ENCODE measurements around the gene CPSF4.
A peak's percentile ranks its signal among the peaks of the same experiment; 100 is the strongest.

CPSF4 gene

GRCh38 chr7:99396418-99397296 lies 42.1 kb upstream of the CPSF4 start:
- no peak for DNase-seq (ENCODE audit: insufficient read length, low spot score)
- FAIRE-seq = no peak
- TF ChIP-seq SPI1 (IDR thresholded peaks at IDR 0.05; ENCODE audit: low read depth, low read length) (no peak), POLR2A (IDR thresholded peaks at IDR 0.05; ENCODE audit: low read depth, low read length) (no peak), PAX5 (IDR thresholded peaks at IDR 0.05; ENCODE audit: insufficient read depth, low read length, severe bottlenecking) (no peak), TAF1 (IDR thresholded peaks at IDR 0.05; ENCODE audit: low read depth, low read length) (no peak), POU2F2 (IDR thresholded peaks at IDR 0.05; ENCODE audit: low read depth, low read length) (no peak), POLR2AphosphoS5 (IDR thresholded peaks at IDR 0.05; ENCODE audit: low read depth, low read length) (no peak; the same call in 1 of the 2 replicates)

DNA sequence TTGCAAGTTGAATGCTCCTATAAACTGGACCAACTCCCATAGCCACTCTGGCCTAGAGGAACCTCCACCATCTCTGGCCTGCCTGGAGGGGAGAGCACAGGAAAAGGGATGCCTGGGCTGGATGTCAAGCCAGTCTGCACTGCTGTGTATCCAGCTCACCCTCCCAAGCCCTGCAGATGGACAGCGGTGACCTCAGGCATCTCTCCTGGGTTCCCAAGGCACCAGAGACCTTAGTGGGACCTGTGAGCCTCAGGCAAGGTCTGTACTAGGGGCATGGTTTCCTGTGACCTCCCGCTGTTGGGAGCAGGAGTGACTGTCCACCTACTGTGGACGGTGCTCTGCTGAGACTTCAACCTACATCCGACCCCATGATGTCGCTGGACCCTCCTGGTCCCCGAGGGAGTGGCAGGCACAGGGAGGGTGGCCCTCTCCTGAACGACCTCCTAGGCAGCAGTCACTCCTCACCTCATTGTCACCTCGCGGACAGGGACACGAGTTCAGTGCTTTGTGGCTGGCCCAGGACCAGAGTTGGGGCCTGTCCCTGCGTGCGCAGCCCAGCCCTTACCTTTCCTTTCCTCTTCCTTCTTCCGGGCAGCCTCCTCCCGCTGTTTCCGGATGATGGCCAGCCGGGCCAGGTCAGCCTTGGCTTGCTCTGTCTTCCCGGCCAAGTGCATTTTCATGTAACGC lies 41.3 kb upstream of the CPSF4 start:
- TF ChIP-seq POLR2A (IDR thresholded peaks at IDR 0.05; ENCODE audit: low read depth, low read length) (peak; percentile 48; the same call in 1 of the 2 replicates), POLR2AphosphoS5 (IDR thresholded peaks at IDR 0.05; ENCODE audit: low read depth, low read length) (peak; percentile 80), PAX5 (IDR thresholded peaks at IDR 0.05; ENCODE audit: insufficient read depth, low read length, severe bottlenecking) (no peak), POU2F2 (IDR thresholded peaks at IDR 0.05; ENCODE audit: low read depth, low read length) (peak; percentile 36; the same call in 1 of the 2 replicates), SPI1 (IDR thresholded peaks at IDR 0.05; ENCODE audit: low read depth, low read length) (no peak), TAF1 (IDR thresholded peaks at IDR 0.05; ENCODE audit: low read depth, low read length) (no peak)
- FAIRE-seq = no peak

GRCh38 chr7:99398891-99399445 lies 39.8 kb upstream of the CPSF4 start:
- FAIRE-seq = no peak
- no peak for DNase-seq (ENCODE audit: insufficient read length, low spot score)

More for the DNA sequence above, 41.3 kb upstream of the CPSF4 start:
- no peak for DNase-seq (ENCODE audit: insufficient read length, low spot score)

DNA sequence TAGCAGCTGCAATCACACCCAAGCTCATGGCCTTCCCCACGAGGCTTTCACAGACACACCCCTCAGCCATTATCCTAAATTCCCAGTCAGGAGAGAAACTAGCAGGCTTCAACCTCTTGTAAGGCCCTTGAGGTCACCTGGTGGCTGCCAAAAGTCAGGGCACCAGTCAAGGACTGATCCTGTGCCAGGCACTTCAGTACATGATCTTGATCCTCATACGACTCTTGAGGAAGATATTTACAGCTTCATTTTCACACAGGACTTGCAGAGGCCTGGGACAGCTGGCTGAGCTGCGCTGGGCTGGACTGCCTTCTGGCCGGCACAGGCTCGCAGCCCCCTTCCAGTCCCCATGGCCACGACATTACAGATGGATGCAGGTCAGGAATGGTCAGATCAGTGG lies 39.1 kb upstream of the CPSF4 start:
- TF ChIP-seq POLR2AphosphoS5 (IDR thresholded peaks at IDR 0.05; ENCODE audit: low read depth, low read length) (no peak; the same call in 1 of the 2 replicates), TAF1 (IDR thresholded peaks at IDR 0.05; ENCODE audit: low read depth, low read length) (no peak), POLR2A (IDR thresholded peaks at IDR 0.05; ENCODE audit: low read depth, low read length) (no peak), PAX5 (IDR thresholded peaks at IDR 0.05; ENCODE audit: insufficient read depth, low read length, severe bottlenecking) (no peak), POU2F2 (IDR thresholded peaks at IDR 0.05; ENCODE audit: low read depth, low read length) (no peak), SPI1 (IDR thresholded peaks at IDR 0.05; ENCODE audit: low read depth, low read length) (no peak)
- no peak for DNase-seq (ENCODE audit: insufficient read length, low spot score)
- no peak for FAIRE-seq

More at GRCh38 chr7:99398891-99399445, 39.8 kb upstream of the CPSF4 start:
- TF ChIP-seq SPI1 (IDR thresholded peaks at IDR 0.05; ENCODE audit: low read depth, low read length) (no peak), POLR2AphosphoS5 (IDR thresholded peaks at IDR 0.05; ENCODE audit: low read depth, low read length) (no peak), POLR2A (IDR thresholded peaks at IDR 0.05; ENCODE audit: low read depth, low read length) (0 out of 2 replicates have a peak, but pooled peaks have one; percentile 33), PAX5 (IDR thresholded peaks at IDR 0.05; ENCODE audit: insufficient read depth, low read length, severe bottlenecking) (no peak), TAF1 (IDR thresholded peaks at IDR 0.05; ENCODE audit: low read depth, low read length) (no peak), POU2F2 (IDR thresholded peaks at IDR 0.05; ENCODE audit: low read depth, low read length) (no peak; the same call in 1 of the 2 replicates)

DNA sequence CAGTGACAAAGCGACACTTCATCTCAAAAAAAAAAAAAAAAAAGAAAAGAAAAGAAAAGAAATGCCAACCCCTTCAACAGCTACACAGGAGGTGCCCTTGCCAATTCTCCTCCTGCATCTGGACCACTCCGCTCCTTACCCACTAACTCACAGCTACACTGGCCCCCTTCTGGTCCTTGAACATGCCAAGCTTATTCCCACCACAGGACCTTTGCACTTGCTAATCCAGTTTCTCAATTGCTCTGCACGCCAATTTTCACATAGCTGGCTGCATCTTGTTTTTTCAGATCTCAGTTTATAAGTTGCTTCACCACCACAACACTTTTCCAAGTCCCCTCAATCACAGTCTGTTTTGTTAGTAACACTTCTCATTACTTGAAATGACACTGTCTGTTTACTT lies 35.9 kb upstream of the CPSF4 start:
- TF ChIP-seq PAX5 (IDR thresholded peaks at IDR 0.05; ENCODE audit: insufficient read depth, low read length, severe bottlenecking) (no peak), POLR2A (IDR thresholded peaks at IDR 0.05; ENCODE audit: low read depth, low read length) (no peak), POU2F2 (IDR thresholded peaks at IDR 0.05; ENCODE audit: low read depth, low read length) (no peak), SPI1 (IDR thresholded peaks at IDR 0.05; ENCODE audit: low read depth, low read length) (no peak), POLR2AphosphoS5 (IDR thresholded peaks at IDR 0.05; ENCODE audit: low read depth, low read length) (no peak), TAF1 (IDR thresholded peaks at IDR 0.05; ENCODE audit: low read depth, low read length) (no peak)
- FAIRE-seq (no peak), DNase-seq (ENCODE audit: insufficient read length, low spot score) (no peak)

DNA sequence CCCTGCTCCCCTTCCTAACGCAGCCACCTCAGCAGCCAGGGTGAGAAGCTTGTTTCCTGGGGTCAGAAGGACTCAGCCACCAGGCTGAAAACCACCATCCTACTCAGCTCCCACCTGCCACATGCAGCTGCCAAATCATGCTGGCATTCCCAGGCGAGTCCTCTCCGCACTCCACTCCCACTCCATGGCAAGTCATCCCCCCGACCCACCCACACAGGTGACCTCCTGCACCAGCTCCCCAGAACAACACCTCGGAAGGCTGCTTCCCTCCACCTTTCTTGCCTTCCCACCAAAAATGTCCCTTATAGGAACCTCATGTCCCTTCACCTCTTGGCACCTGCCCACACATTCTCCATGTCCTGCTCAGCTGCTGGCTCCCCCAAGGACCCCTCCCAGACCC lies 35.0 kb upstream of the CPSF4 start:
- DNase-seq (ENCODE audit: insufficient read length, low spot score) = no peak
- no peak for FAIRE-seq
- TF ChIP-seq POLR2A (IDR thresholded peaks at IDR 0.05; ENCODE audit: low read depth, low read length) (0 out of 2 replicates have a peak, but pooled peaks have one; percentile 26), POLR2AphosphoS5 (IDR thresholded peaks at IDR 0.05; ENCODE audit: low read depth, low read length) (no peak)

GRCh38 chr7:99404235-99404976 lies 34.3 kb upstream of the CPSF4 start:
- TF ChIP-seq SPI1 (IDR thresholded peaks at IDR 0.05; ENCODE audit: low read depth, low read length) (no peak), PAX5 (IDR thresholded peaks at IDR 0.05; ENCODE audit: insufficient read depth, low read length, severe bottlenecking) (no peak), POLR2AphosphoS5 (IDR thresholded peaks at IDR 0.05; ENCODE audit: low read depth, low read length) (no peak), POU2F2 (IDR thresholded peaks at IDR 0.05; ENCODE audit: low read depth, low read length) (no peak), TAF1 (IDR thresholded peaks at IDR 0.05; ENCODE audit: low read depth, low read length) (no peak), POLR2A (IDR thresholded peaks at IDR 0.05; ENCODE audit: low read depth, low read length) (no peak)
- DNase-seq (ENCODE audit: insufficient read length, low spot score) (no peak), FAIRE-seq (no peak)

- TF ChIP-seq POU2F2 (IDR thresholded peaks at IDR 0.05; ENCODE audit: low read depth, low read length) (no peak), TAF1 (IDR thresholded peaks at IDR 0.05; ENCODE audit: low read depth, low read length) (no peak), POLR2AphosphoS5 (IDR thresholded peaks at IDR 0.05; ENCODE audit: low read depth, low read length) (no peak), SPI1 (IDR thresholded peaks at IDR 0.05; ENCODE audit: low read depth, low read length) (no peak), PAX5 (IDR thresholded peaks at IDR 0.05; ENCODE audit: insufficient read depth, low read length, severe bottlenecking) (no peak), POLR2A (IDR thresholded peaks at IDR 0.05; ENCODE audit: low read depth, low read length) (no peak)
- FAIRE-seq (no peak), DNase-seq (ENCODE audit: insufficient read length, low spot score) (no peak)
Observed at GRCh38 chr7:99404977-99405320, 33.8 kb upstream of the CPSF4 start.
